Duodenal mucosa (tissue), 2 donors: ENCODE results near the gene LRRC8C.

Source experiments
- H3K27ac ChIP-seq: one replicate; pipeline ENCODE4 v1.7.0; 2013; ENCODE audit warnings: low read depth, low read length
- H3K27me3 ChIP-seq, 2 donors: one replicate each; pipeline ENCODE4 v1.7.0; 2013; ENCODE audit warnings: low read length in 2 of 2, control low read depth in 1 of 2; ENCODE audit not compliant: insufficient read depth in 2 of 2, control insufficient read depth in 1 of 2
- H3K36me3 ChIP-seq, 2 donors: one replicate each; pipeline ENCODE4 v1.7.0; 2013; ENCODE audit warnings: low read length in 2 of 2, control low read depth in 1 of 2; ENCODE audit not compliant: insufficient read depth in 2 of 2, control insufficient read depth in 1 of 2
- H3K4me1 ChIP-seq, 2 donors: one replicate each; pipeline ENCODE4 v1.7.0; 2013; ENCODE audit warnings: low read length in 2 of 2, control low read depth in 1 of 2; ENCODE audit not compliant: insufficient read depth in 2 of 2, control insufficient read depth in 1 of 2
- H3K4me3 ChIP-seq, 2 donors: one replicate each; pipeline ENCODE4 v1.7.0; 2013; ENCODE audit warnings: low read length in 2 of 2, low read depth in 1 of 2
- H3K9ac ChIP-seq, 2 donors: one replicate each; pipeline ENCODE4 v1.7.0; 2013; ENCODE audit warnings: low read length in 2 of 2, low read depth in 1 of 2
- H3K9me3 ChIP-seq, 2 donors: one replicate each; pipeline ENCODE4 v1.7.0; 2013; ENCODE audit warnings: low read length in 2 of 2, control low read depth in 1 of 2; ENCODE audit not compliant: control insufficient read depth in 1 of 2

LRRC8C gene

GRCh38 chr1:89652373-89652772 is 19.5 kb downstream of the LRRC8C start:
- H3K4me1 ChIP-seq: peaks cover 0 to 4% of the 10 kb centered on the region in 2 donors
- no peak overlapping the region for H3K4me3 ChIP-seq
- H3K27ac ChIP-seq: no peak overlapping the region
- H3K9me3 ChIP-seq: no peaks in the 10 kb centered on the region
- no peaks in the 10 kb centered on the region for H3K27me3 ChIP-seq
- H3K36me3 ChIP-seq: no peaks in the 10 kb centered on the region
- H3K9ac ChIP-seq: no peak overlapping the region

- H3K27ac ChIP-seq: no peak overlapping the region
- no peak overlapping the region for H3K4me3 ChIP-seq
Observed at GRCh38 chr1:89657886-89658285, 25.0 kb downstream of the LRRC8C start.

GRCh38 chr1:89659322-89660081 is 26.6 kb downstream of the LRRC8C start:
- Histone ChIP-seq H3K27me3 (no peaks in the 10 kb centered on the region), H3K4me3 (no peak overlapping the region), H3K4me1 (no peaks in the 10 kb centered on the region), H3K36me3 (no peaks in the 10 kb centered on the region), H3K9ac (no peak overlapping the region), H3K27ac (no peak overlapping the region), H3K9me3 (no peaks in the 10 kb centered on the region)

More at GRCh38 chr1:89657886-89658285, 25.0 kb downstream of the LRRC8C start:
- H3K9me3 ChIP-seq: no peaks in the 10 kb centered on the region
- H3K36me3 ChIP-seq: no peaks in the 10 kb centered on the region
- no peaks in the 10 kb centered on the region for H3K27me3 ChIP-seq
- no peaks in the 10 kb centered on the region for H3K4me1 ChIP-seq
- no peak overlapping the region for H3K9ac ChIP-seq

- no peaks in the 10 kb centered on the region for H3K4me1 ChIP-seq
- H3K27ac ChIP-seq: no peak overlapping the region
- no peaks in the 10 kb centered on the region for H3K27me3 ChIP-seq
- no peak overlapping the region for H3K4me3 ChIP-seq
- H3K36me3 ChIP-seq: no peaks in the 10 kb centered on the region
- H3K9ac ChIP-seq: no peak overlapping the region
- H3K9me3 ChIP-seq: no peaks in the 10 kb centered on the region
Observed at GRCh38 chr1:89660224-89661061, 27.5 kb downstream of the LRRC8C start.

GRCh38 chr1:89665941-89666340 is 33.0 kb downstream of the LRRC8C start:
- Histone ChIP-seq H3K4me3 (no peak overlapping the region), H3K4me1 (no peaks in the 10 kb centered on the region), H3K27ac (no peak overlapping the region), H3K36me3 (no peaks in the 10 kb centered on the region), H3K9ac (no peak overlapping the region), H3K9me3 (no peaks in the 10 kb centered on the region), H3K27me3 (no peaks in the 10 kb centered on the region)

GRCh38 chr1:89666640-89667039 is 33.7 kb downstream of the LRRC8C start:
- Histone ChIP-seq H3K9ac (no peak overlapping the region), H3K4me3 (no peak overlapping the region), H3K36me3 (no peaks in the 10 kb centered on the region), H3K9me3 (no peaks in the 10 kb centered on the region), H3K4me1 (peaks cover 0 to 5% of the 10 kb centered on the region in 2 donors), H3K27ac (no peak overlapping the region), H3K27me3 (no peaks in the 10 kb centered on the region)

- Histone ChIP-seq H3K36me3 (no peaks in the 10 kb centered on the region), H3K4me3 (no peak overlapping the region), H3K9me3 (no peaks in the 10 kb centered on the region), H3K27ac (no peak overlapping the region), H3K27me3 (no peaks in the 10 kb centered on the region), H3K4me1 (peaks cover 0 to 7% of the 10 kb centered on the region in 2 donors), H3K9ac (no peak overlapping the region)
Observed at GRCh38 chr1:89667691-89668090, 34.8 kb downstream of the LRRC8C start.

- H3K4me1 ChIP-seq: peaks cover 0 to 7% of the 10 kb centered on the region in 2 donors
- no peak overlapping the region for H3K4me3 ChIP-seq
- no peak overlapping the region for H3K27ac ChIP-seq
- H3K9ac ChIP-seq: no peak overlapping the region
- no peaks in the 10 kb centered on the region for H3K27me3 ChIP-seq
- H3K9me3 ChIP-seq: no peaks in the 10 kb centered on the region
- H3K36me3 ChIP-seq: no peaks in the 10 kb centered on the region
Observed at GRCh38 chr1:89668961-89669360, 36.0 kb downstream of the LRRC8C start.

GRCh38 chr1:89669441-89669840 is 36.5 kb downstream of the LRRC8C start:
- H3K4me3 ChIP-seq: no peak overlapping the region
- no peaks in the 10 kb centered on the region for H3K9me3 ChIP-seq
- peaks cover 0 to 7% of the 10 kb centered on the region in 2 donors for H3K4me1 ChIP-seq
- H3K36me3 ChIP-seq: no peaks in the 10 kb centered on the region
- no peak overlapping the region for H3K27ac ChIP-seq
- no peak overlapping the region for H3K9ac ChIP-seq
- no peaks in the 10 kb centered on the region for H3K27me3 ChIP-seq

GRCh38 chr1:89670163-89670562 is 37.2 kb downstream of the LRRC8C start:
- Histone ChIP-seq H3K36me3 (no peaks in the 10 kb centered on the region), H3K4me1 (peaks cover 0 to 7% of the 10 kb centered on the region in 2 donors), H3K9ac (no peak overlapping the region), H3K27me3 (no peaks in the 10 kb centered on the region), H3K9me3 (no peaks in the 10 kb centered on the region), H3K4me3 (no peak overlapping the region), H3K27ac (no peak overlapping the region)
